Pulmonary artery endothelial cell (primary cell): ENCODE results near the gene GPRC5C. TPM values are rescaled to one million over a fixed set of nuclear protein-coding genes. Genes with fewer than 3 reads are reported as not detected.

Experiments
- DNase-seq: peaks from one replicate; pipeline ENCODE4 v3.0.0-alpha.2; 2011; ENCODE audit warnings: low read depth, low spot score
- total RNA-seq: library from RNA; depleted of rRNA; stranded (reverse); fragments of >200 nt; gene quantifications from 2 replicates; pipeline ENCODE4 v1.2.3, GENCODE V29; 2014

Gene GPRC5C
- not detected in 2 replicates for total RNA-seq

GRCh38 chr17:74431568-74432423, at the start of gene GPRC5C:
GPRC5C (plus strand) TSS chr17:74432088; CDS start chr17:74439777, 7,689 bp downstream.
- no peak for DNase-seq

GRCh38 chr17:74383141-74383540, 48.7 kb upstream of the GPRC5C start:
- DNase-seq = no peak

- no peak for DNase-seq
Observed at GRCh38 chr17:74385201-74385600, 46.7 kb upstream of the GPRC5C start.

- no peak for DNase-seq
Observed at GRCh38 chr17:74386386-74386785, 45.5 kb upstream of the GPRC5C start.

GRCh38 chr17:74387365-74388218, 44.3 kb upstream of the GPRC5C start:
- DNase-seq = no peak

GRCh38 chr17:74389084-74389753, 42.7 kb upstream of the GPRC5C start:
- DNase-seq = no peak

GRCh38 chr17:74389937-74390679, 41.8 kb upstream of the GPRC5C start:
- no peak for DNase-seq

GRCh38 chr17:74390680-74391653, 40.9 kb upstream of the GPRC5C start:
- DNase-seq = no peak

- no peak for DNase-seq
Observed at GRCh38 chr17:74391771-74392170, 40.1 kb upstream of the GPRC5C start.

GRCh38 chr17:74392848-74393247, 39.0 kb upstream of the GPRC5C start:
- no peak for DNase-seq

- DNase-seq = no peak
Observed at GRCh38 chr17:74393346-74393942, 38.4 kb upstream of the GPRC5C start.

- no peak for DNase-seq
Observed at GRCh38 chr17:74394275-74394950, 37.5 kb upstream of the GPRC5C start.

GRCh38 chr17:74394977-74395376, 36.9 kb upstream of the GPRC5C start:
- DNase-seq = no peak

GRCh38 chr17:74396567-74396966, 35.3 kb upstream of the GPRC5C start:
- no peak for DNase-seq

GRCh38 chr17:74402048-74402447, 29.8 kb upstream of the GPRC5C start:
- no peak for DNase-seq

- no peak for DNase-seq
Observed at GRCh38 chr17:74403512-74404137, 28.3 kb upstream of the GPRC5C start.

- DNase-seq = no peak
Observed at GRCh38 chr17:74404218-74404617, 27.7 kb upstream of the GPRC5C start.

GRCh38 chr17:74404789-74405188, 27.1 kb upstream of the GPRC5C start:
- no peak for DNase-seq
